Endothelial cell (in vitro differentiated cells): ENCODE data around the gene KLHL42. TPM values are rescaled to one million over a fixed set of nuclear protein-coding genes. Genes with fewer than 3 reads are reported as not detected.

Source experiments
- DNase-seq: peaks from one replicate; pipeline ENCODE4 v3.0.0; 2021; ENCODE audit warnings: low spot score
- H3K27ac Mint-ChIP-seq: one replicate; pipeline ENCODE4 v1.8.0; 2021; ENCODE audit warnings: mixed read lengths, inconsistent platforms; ENCODE audit not compliant: unreplicated experiment
- H3K27me3 Mint-ChIP-seq: one replicate; pipeline ENCODE4 v1.8.0; 2021; ENCODE audit warnings: mild to moderate bottlenecking, moderate library complexity, mixed read lengths, inconsistent platforms; ENCODE audit not compliant: unreplicated experiment
- H3K36me3 Mint-ChIP-seq: one replicate; pipeline ENCODE4 v1.8.0; 2021; ENCODE audit warnings: mild to moderate bottlenecking, low read depth, mixed read lengths, inconsistent platforms; ENCODE audit not compliant: unreplicated experiment
- H3K4me1 Mint-ChIP-seq: one replicate; pipeline ENCODE4 v1.8.0; 2021; ENCODE audit warnings: mild to moderate bottlenecking, mixed read lengths, inconsistent platforms; ENCODE audit not compliant: unreplicated experiment
- H3K4me3 Mint-ChIP-seq: one replicate; pipeline ENCODE4 v1.8.0; 2021; ENCODE audit warnings: mild to moderate bottlenecking, mixed read lengths, inconsistent platforms; ENCODE audit not compliant: unreplicated experiment
- H3K9me3 Mint-ChIP-seq: one replicate; pipeline ENCODE4 v1.8.0; 2021; ENCODE audit warnings: mixed read lengths, inconsistent platforms; ENCODE audit not compliant: unreplicated experiment
- CTCF ChIP-seq: fragments of 200-600 bp; sonication (generic); IDR thresholded peaks from one replicate; pipeline ENCODE4 v1.5.0; 2021; ENCODE audit warnings: antibody characterized with exemption; ENCODE audit not compliant: unreplicated experiment
- total RNA-seq: library from RNA; stranded (reverse); fragmentation: NEBNext Ultra II Directional; extraction: Animal tissue kit (Norgen Biotek cat#: 25700); gene quantifications from one replicate; pipeline ENCODE4 v1.2.1, GENCODE V29; 2021; ENCODE audit not compliant: unreplicated experiment

KLHL42 gene
- total RNA-seq, 1 donor from 2014 or later, result 27.3 TPM

GRCh38 chr12:27756670-27757195 is 23.3 kb upstream of the KLHL42 start:
- H3K36me3 Mint-ChIP-seq, result peaks cover 7% of the 10 kb centered on the region
- H3K9me3 Mint-ChIP-seq, result no peaks in the 10 kb centered on the region
- no peaks in the 10 kb centered on the region for H3K27me3 Mint-ChIP-seq
- no peak for DNase-seq
- no peak for TF ChIP-seq CTCF
- no peak overlapping the region for H3K27ac Mint-ChIP-seq
- H3K4me1 Mint-ChIP-seq, result no peaks in the 10 kb centered on the region
- no peak overlapping the region for H3K4me3 Mint-ChIP-seq

- H3K27ac Mint-ChIP-seq, result no peak overlapping the region
- H3K27me3 Mint-ChIP-seq, result no peaks in the 10 kb centered on the region
- H3K4me1 Mint-ChIP-seq, result no peaks in the 10 kb centered on the region
- no peaks in the 10 kb centered on the region for H3K9me3 Mint-ChIP-seq
- no peaks in the 10 kb centered on the region for H3K36me3 Mint-ChIP-seq
- H3K4me3 Mint-ChIP-seq, result no peak overlapping the region
- DNase-seq, result no peak
- TF ChIP-seq CTCF, result no peak
Observed at GRCh38 chr12:27762757-27763156, 17.3 kb upstream of the KLHL42 start.

GRCh38 chr12:27766587-27766986 is 13.4 kb upstream of the KLHL42 start:
- Mint-ChIP-seq H3K27me3 (no peaks in the 10 kb centered on the region), H3K4me3 (no peak overlapping the region), H3K4me1 (no peaks in the 10 kb centered on the region), H3K9me3 (no peaks in the 10 kb centered on the region), H3K27ac (no peak overlapping the region), H3K36me3 (no peaks in the 10 kb centered on the region)
- DNase-seq, result no peak
- no peak for TF ChIP-seq CTCF

GRCh38 chr12:27769142-27769673 is 10.8 kb upstream of the KLHL42 start:
- H3K27me3 Mint-ChIP-seq, result no peaks in the 10 kb centered on the region
- no peak for DNase-seq
- no peak for TF ChIP-seq CTCF
- H3K4me1 Mint-ChIP-seq, result no peaks in the 10 kb centered on the region
- H3K27ac Mint-ChIP-seq, result no peak overlapping the region
- no peaks in the 10 kb centered on the region for H3K9me3 Mint-ChIP-seq
- H3K36me3 Mint-ChIP-seq, result no peaks in the 10 kb centered on the region
- H3K4me3 Mint-ChIP-seq, result no peak overlapping the region

- Mint-ChIP-seq H3K36me3 (no peaks in the 10 kb centered on the region), H3K4me1 (no peaks in the 10 kb centered on the region), H3K9me3 (no peaks in the 10 kb centered on the region), H3K27me3 (no peaks in the 10 kb centered on the region), H3K27ac (no peak overlapping the region), H3K4me3 (no peak overlapping the region)
- TF ChIP-seq CTCF, result no peak
- no peak for DNase-seq
Observed at GRCh38 chr12:27771481-27772327, 8.3 kb upstream of the KLHL42 start.
